ENCODE results near the gene PNPLA1. TPM values are rescaled to one million over a fixed set of nuclear protein-coding genes. Genes with fewer than 3 reads are reported as not detected.

The PNPLA1 gene
- total and polyA plus RNA-seq, 8 donors: 0.11 to 2.0 (median 0.15) TPM; not detected in 1

GRCh38 chr6:36267731-36268477 lies 2.0 kb upstream of the PNPLA1 start:
- Histone ChIP-seq H3K27me3 (peaks cover 0 to 39% of the 10 kb centered on the region in 2 donors), H3K27ac (no peak overlapping the region), H3K4me3 (no peak overlapping the region), H3K9me3 (peaks cover 0 to 15% of the 10 kb centered on the region in 2 donors), H3K4me1 (no peaks in the 10 kb centered on the region), H3K36me3 (no peaks in the 10 kb centered on the region)
- ATAC-seq: no peak
- DNase-seq: peak in 1 of 4 donors; percentile 13
- no peak for TF ChIP-seq CTCF (IDR thresholded peaks at IDR 0.05)
- intact Hi-C loops (cut with DNase I): no loop called here

GRCh38 chr6:36268478-36269275 lies 1.2 kb upstream of the PNPLA1 start:
- Histone ChIP-seq H3K36me3 (no peaks in the 10 kb centered on the region), H3K27ac (no peak overlapping the region), H3K27me3 (peaks cover 0 to 39% of the 10 kb centered on the region in 2 donors), H3K4me3 (no peak overlapping the region), H3K4me1 (no peaks in the 10 kb centered on the region), H3K9me3 (peaks cover 0 to 15% of the 10 kb centered on the region in 2 donors)
- ATAC-seq (peak; percentile 86), DNase-seq (peak; percentile 45 to 65 (median 62))
- TF ChIP-seq CTCF (IDR thresholded peaks at IDR 0.05): no peak
- intact Hi-C loops (cut with DNase I): no loop called here

- DNase-seq (peak in 1 of 4 donors; percentile 20), ATAC-seq (no peak)
- Histone ChIP-seq H3K4me3 (no peak overlapping the region), H3K27me3 (peaks cover 0 to 39% of the 10 kb centered on the region in 2 donors), H3K4me1 (no peaks in the 10 kb centered on the region), H3K27ac (no peak overlapping the region), H3K9me3 (no peaks in the 10 kb centered on the region), H3K36me3 (no peaks in the 10 kb centered on the region)
- intact Hi-C loops (cut with DNase I): no loop called here
- TF ChIP-seq CTCF (IDR thresholded peaks at IDR 0.05): no peak
Measured at GRCh38 chr6:36272234-36272633, 2.4 kb downstream of the PNPLA1 start.

- DNase-seq: no peak
- ATAC-seq: no peak
- no peak for TF ChIP-seq CTCF (IDR thresholded peaks at IDR 0.05)
- Histone ChIP-seq H3K36me3 (no peaks in the 10 kb centered on the region), H3K27ac (no peak overlapping the region), H3K9me3 (no peaks in the 10 kb centered on the region), H3K4me3 (no peak overlapping the region), H3K4me1 (no peaks in the 10 kb centered on the region), H3K27me3 (peaks cover 0 to 39% of the 10 kb centered on the region in 2 donors)
- intact Hi-C loops (cut with DNase I): no loop called here
Measured at GRCh38 chr6:36273067-36273466, 3.2 kb downstream of the PNPLA1 start.
